ENCODE results near the gene KIFC3.
"Not testable (repeated sequence)": the region's sequence is repeated elsewhere in the genome, so short reads cannot be mapped to it uniquely, and the experiment has no call there.

KIFC3 gene

GRCh38 chr16:57817680-57818079 is 15.4 kb upstream of the KIFC3 start:
- no peaks in the 10 kb centered on the region for H3K4me1 Mint-ChIP-seq
- no peak overlapping the region for H3K27ac Mint-ChIP-seq
- H3K9me3 Mint-ChIP-seq = no peaks in the 10 kb centered on the region
- H3K36me3 Mint-ChIP-seq = no peaks in the 10 kb centered on the region
- DNase-seq (ENCODE audit: low spot score in 2 of 2) = no peak
- ATAC-seq (ENCODE audit: low read depth) = no peak
- no peak overlapping the region for H3K4me3 Mint-ChIP-seq
- H3K27me3 Mint-ChIP-seq = peaks cover 14% of the 10 kb centered on the region

- DNase-seq (ENCODE audit: low spot score in 2 of 2) (no peak), ATAC-seq (ENCODE audit: low read depth) (no peak)
- Mint-ChIP-seq H3K27me3 (peaks cover 18% of the 10 kb centered on the region), H3K9me3 (no peaks in the 10 kb centered on the region), H3K4me3 (no peak overlapping the region), H3K36me3 (no peaks in the 10 kb centered on the region), H3K4me1 (no peaks in the 10 kb centered on the region), H3K27ac (no peak overlapping the region)
These were observed 13.9 kb upstream of the KIFC3 start for GRCh38 chr16:57815987-57816745.

GRCh38 chr16:57814896-57815295 is 12.6 kb upstream of the KIFC3 start:
- Mint-ChIP-seq H3K4me3 (no peak overlapping the region), H3K9me3 (no peaks in the 10 kb centered on the region), H3K27ac (no peak overlapping the region), H3K27me3 (peaks cover 19% of the 10 kb centered on the region), H3K4me1 (no peaks in the 10 kb centered on the region), H3K36me3 (no peaks in the 10 kb centered on the region)
- no peak for DNase-seq (ENCODE audit: low spot score in 2 of 2)
- ATAC-seq (ENCODE audit: low read depth) = no peak

- ATAC-seq (ENCODE audit: low read depth) (no peak), DNase-seq (ENCODE audit: low spot score in 2 of 2) (no peak)
- H3K36me3 Mint-ChIP-seq = no peaks in the 10 kb centered on the region
- H3K27me3 Mint-ChIP-seq = peaks cover 22% of the 10 kb centered on the region
- no peak overlapping the region for H3K27ac Mint-ChIP-seq
- no peaks in the 10 kb centered on the region for H3K9me3 Mint-ChIP-seq
- H3K4me1 Mint-ChIP-seq = peaks cover 2% of the 10 kb centered on the region
- no peak overlapping the region for H3K4me3 Mint-ChIP-seq
These were observed 11.2 kb upstream of the KIFC3 start for GRCh38 chr16:57813466-57813865.

GRCh38 chr16:57811340-57811739 is 9.0 kb upstream of the KIFC3 start:
- peaks cover 19% of the 10 kb centered on the region for H3K27me3 Mint-ChIP-seq

GRCh38 chr16:57810197-57811031 is 8.1 kb upstream of the KIFC3 start:
- H3K4me1 Mint-ChIP-seq = peaks cover 5% of the 10 kb centered on the region
- peak; percentile 78 for ATAC-seq (ENCODE audit: low read depth)
- no peaks in the 10 kb centered on the region for H3K36me3 Mint-ChIP-seq
- no peak overlapping the region for H3K4me3 Mint-ChIP-seq
- H3K27me3 Mint-ChIP-seq = peaks cover 21% of the 10 kb centered on the region
- H3K27ac Mint-ChIP-seq = no peak overlapping the region
- H3K9me3 Mint-ChIP-seq = no peaks in the 10 kb centered on the region
- no peak for DNase-seq (ENCODE audit: low spot score in 2 of 2)

More at GRCh38 chr16:57811340-57811739, 9.0 kb upstream of the KIFC3 start:
- not testable (repeated sequence) for ATAC-seq (ENCODE audit: low read depth); H3K9me3 Mint-ChIP-seq; H3K27ac Mint-ChIP-seq; H3K36me3 Mint-ChIP-seq; H3K4me1 Mint-ChIP-seq; H3K4me3 Mint-ChIP-seq; DNase-seq (ENCODE audit: low spot score in 2 of 2)

- ATAC-seq (ENCODE audit: low read depth) = no peak
- no peak overlapping the region for H3K27ac Mint-ChIP-seq
These were observed 7.2 kb upstream of the KIFC3 start for GRCh38 chr16:57809276-57810196.

GRCh38 chr16:57808589-57809228 is 6.4 kb upstream of the KIFC3 start:
- no peaks in the 10 kb centered on the region for H3K36me3 Mint-ChIP-seq
- H3K27ac Mint-ChIP-seq = no peak overlapping the region
- DNase-seq (ENCODE audit: low spot score in 2 of 2) (no peak), ATAC-seq (ENCODE audit: low read depth) (no peak)
- H3K4me3 Mint-ChIP-seq = peak overlapping the region; percentile 22
- H3K9me3 Mint-ChIP-seq = no peaks in the 10 kb centered on the region
- peaks cover 5% of the 10 kb centered on the region for H3K4me1 Mint-ChIP-seq
- peaks cover 16% of the 10 kb centered on the region for H3K27me3 Mint-ChIP-seq

More at GRCh38 chr16:57809276-57810196, 7.2 kb upstream of the KIFC3 start:
- Mint-ChIP-seq H3K36me3 (no peaks in the 10 kb centered on the region), H3K4me1 (peaks cover 5% of the 10 kb centered on the region), H3K27me3 (peaks cover 21% of the 10 kb centered on the region), H3K9me3 (no peaks in the 10 kb centered on the region), H3K4me3 (no peak overlapping the region)
- no peak for DNase-seq (ENCODE audit: low spot score in 2 of 2)

GRCh38 chr16:57807968-57808528 is 5.8 kb upstream of the KIFC3 start:
- Mint-ChIP-seq H3K4me3 (peak overlapping the region; percentile 22), H3K27me3 (peaks cover 18% of the 10 kb centered on the region), H3K36me3 (no peaks in the 10 kb centered on the region), H3K4me1 (peaks cover 5% of the 10 kb centered on the region), H3K27ac (no peak overlapping the region), H3K9me3 (no peaks in the 10 kb centered on the region)
- no peak for DNase-seq (ENCODE audit: low spot score in 2 of 2)
- peak; percentile 60 for ATAC-seq (ENCODE audit: low read depth)

GRCh38 chr16:57807252-57807967 is 5.1 kb upstream of the KIFC3 start:
- DNase-seq (ENCODE audit: low spot score in 2 of 2) (no peak), ATAC-seq (ENCODE audit: low read depth) (no peak)
- Mint-ChIP-seq H3K4me1 (peaks cover 11% of the 10 kb centered on the region), H3K27me3 (peaks cover 23% of the 10 kb centered on the region), H3K36me3 (peaks cover 4% of the 10 kb centered on the region), H3K9me3 (no peaks in the 10 kb centered on the region), H3K4me3 (no peak overlapping the region), H3K27ac (no peak overlapping the region)

- Mint-ChIP-seq H3K36me3 (peaks cover 4% of the 10 kb centered on the region), H3K4me1 (peaks cover 18% of the 10 kb centered on the region), H3K9me3 (no peaks in the 10 kb centered on the region), H3K4me3 (no peak overlapping the region), H3K27me3 (peaks cover 24% of the 10 kb centered on the region), H3K27ac (no peak overlapping the region)
- no peak for DNase-seq (ENCODE audit: low spot score in 2 of 2)
- ATAC-seq (ENCODE audit: low read depth) = no peak
These were observed 2.9 kb upstream of the KIFC3 start for GRCh38 chr16:57805176-57805575.

- DNase-seq (ENCODE audit: low spot score in 2 of 2) (no peak), ATAC-seq (ENCODE audit: low read depth) (no peak)
- no peaks in the 10 kb centered on the region for H3K9me3 Mint-ChIP-seq
- no peak overlapping the region for H3K27ac Mint-ChIP-seq
- H3K4me3 Mint-ChIP-seq = no peak overlapping the region
- H3K27me3 Mint-ChIP-seq = peaks cover 31% of the 10 kb centered on the region
- H3K36me3 Mint-ChIP-seq = peaks cover 4% of the 10 kb centered on the region
- peaks cover 24% of the 10 kb centered on the region for H3K4me1 Mint-ChIP-seq
These were observed 2.0 kb upstream of the KIFC3 start for GRCh38 chr16:57804111-57804837.
